CD4-positive, alpha-beta T cell treated with Interleukin-4 for 1 hour (primary cell): Measurements from ENCODE around the gene THOC6.

ENCODE experiments used
- DNase-seq, 2 donors: peaks; one replicate each; pipeline ENCODE4 v3.0.0-alpha.2; 2020 to 2022

The THOC6 gene

DNA sequence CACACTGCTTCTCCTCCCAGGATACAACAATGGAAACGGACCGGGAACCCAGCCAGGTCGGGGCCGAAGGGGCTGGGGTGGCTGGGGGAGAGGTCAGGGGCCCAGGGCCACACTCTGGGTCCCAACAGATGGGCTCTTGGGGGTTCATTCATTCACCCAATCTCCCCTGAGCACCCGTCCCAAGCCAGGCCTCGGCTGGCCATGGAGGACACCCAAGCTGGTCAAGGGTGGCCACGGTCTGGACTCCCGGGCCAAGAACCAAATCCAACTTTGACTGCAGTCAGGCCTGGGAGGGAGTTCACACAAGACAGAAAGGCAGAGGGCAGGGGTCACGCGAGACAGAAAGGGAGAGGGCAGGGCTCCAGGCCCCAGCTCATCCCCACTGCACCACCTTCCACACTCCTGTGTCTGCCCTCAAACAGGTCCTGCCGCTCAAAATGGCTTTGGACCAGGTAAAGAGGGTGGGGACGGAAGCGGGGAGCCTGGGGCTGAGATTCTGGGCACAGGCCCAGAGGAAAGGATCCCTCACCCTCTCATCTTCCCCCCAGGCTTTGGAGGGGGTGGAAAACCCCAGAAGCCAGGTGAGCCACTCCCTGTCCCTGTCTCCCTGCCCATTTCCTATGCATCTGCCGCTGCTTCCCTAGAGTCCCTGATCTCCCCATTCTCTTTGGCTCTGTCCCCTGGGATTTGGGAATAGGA is 31.3 kb upstream of the THOC6 start:
- DNase-seq: no peak

DNA sequence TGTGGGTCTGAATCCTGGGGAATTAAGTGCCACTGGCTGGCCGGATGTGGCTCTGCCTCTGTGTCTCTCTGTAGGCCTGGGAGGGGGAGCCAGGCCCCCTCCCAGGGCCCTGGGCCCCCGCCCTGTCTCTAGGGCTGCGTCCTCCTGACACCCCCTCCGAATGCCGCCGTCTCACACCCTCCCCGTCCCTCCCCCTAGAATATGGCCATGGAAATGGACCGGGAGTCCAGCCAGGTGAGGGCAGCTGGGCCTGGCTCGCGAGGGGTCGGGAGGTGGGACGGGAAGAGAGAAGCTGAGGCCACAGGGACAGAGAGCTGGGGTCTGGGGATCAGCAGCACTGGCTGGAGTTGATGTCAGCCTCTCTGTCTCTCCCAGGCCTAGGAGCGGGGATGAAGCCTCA is 27.5 kb upstream of the THOC6 start:
- DNase-seq: no peak

- no peak for DNase-seq
Measured at GRCh38 chr16:2999929-3000328, 23.9 kb upstream of the THOC6 start.

DNA sequence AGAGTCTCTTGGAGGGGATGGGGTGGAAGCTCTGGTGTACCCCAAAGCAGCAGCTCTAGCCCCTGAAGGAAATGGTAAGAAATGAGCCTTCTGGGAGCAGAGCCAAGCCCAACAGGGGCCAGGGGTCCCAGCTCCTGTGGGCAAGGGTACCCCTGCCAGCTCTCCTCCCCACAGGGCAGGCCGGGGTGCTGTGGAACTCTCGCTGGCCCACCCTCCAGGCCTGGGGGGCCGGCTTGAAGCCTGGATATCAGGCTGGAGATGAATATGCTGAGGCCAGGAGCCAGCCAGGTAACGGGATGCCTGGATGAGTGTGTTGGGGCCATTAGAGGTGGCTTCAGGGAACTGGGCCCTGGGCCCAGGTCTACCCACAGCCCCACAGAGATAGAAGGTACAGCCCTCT is 23.3 kb upstream of the THOC6 start:
- no peak for DNase-seq

GRCh38 chr16:3001316-3001715 is 22.5 kb upstream of the THOC6 start:
- DNase-seq: no peak

- peak; percentile 99 for DNase-seq
Measured at GRCh38 chr16:3003582-3004270, 20.1 kb upstream of the THOC6 start.

DNA sequence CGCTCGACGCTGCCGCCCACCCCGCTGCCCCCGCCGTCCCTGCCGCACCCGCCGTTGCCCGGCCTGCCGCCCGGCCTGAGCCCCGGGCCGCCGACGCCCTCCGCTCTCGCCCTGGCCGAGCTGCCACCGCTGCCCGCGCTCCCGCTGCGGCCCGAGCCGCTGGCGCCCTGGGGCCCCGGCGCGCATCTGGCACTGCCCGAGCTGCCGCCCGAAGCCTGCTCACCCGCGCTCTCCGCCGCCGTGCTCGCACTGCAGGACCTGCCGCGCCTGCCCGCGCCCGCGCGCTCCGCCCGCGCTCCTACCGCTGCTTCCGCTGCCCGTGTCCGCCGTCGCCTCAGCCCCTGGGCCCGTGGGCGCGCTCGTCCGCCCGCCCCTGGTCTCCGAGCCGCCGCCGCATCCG is 19.5 kb upstream of the THOC6 start:
- DNase-seq: no peak

GRCh38 chr16:3004781-3005284 is 19.0 kb upstream of the THOC6 start:
- no peak for DNase-seq

- no peak for DNase-seq
Measured at GRCh38 chr16:3007059-3007956, 16.5 kb upstream of the THOC6 start.

GRCh38 chr16:3007957-3008689 is 15.7 kb upstream of the THOC6 start:
- DNase-seq: peak; percentile 30 to 38

DNA sequence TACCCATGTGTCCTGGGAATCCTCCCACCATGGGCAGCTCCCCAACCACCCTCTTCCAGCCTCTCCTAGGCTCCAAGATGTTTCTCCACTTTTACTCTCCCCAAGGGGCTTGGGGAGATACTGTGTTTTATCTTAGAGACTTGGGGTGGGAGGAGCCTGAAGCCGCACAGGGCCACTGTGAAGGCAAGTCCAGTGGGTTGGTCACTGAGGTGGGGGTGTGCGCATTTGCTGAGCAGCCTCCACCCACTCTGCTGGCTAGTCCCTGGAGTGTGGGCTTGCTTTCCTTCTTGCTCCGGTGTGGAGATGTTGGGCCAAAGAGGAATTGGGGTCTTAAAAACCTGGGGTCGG is 15.2 kb upstream of the THOC6 start:
- no peak for DNase-seq

- no peak for DNase-seq
Measured at GRCh38 chr16:3009568-3010390, 14.1 kb upstream of the THOC6 start.

- no peak for DNase-seq
Measured at GRCh38 chr16:3010510-3010909, 13.3 kb upstream of the THOC6 start.

DNA sequence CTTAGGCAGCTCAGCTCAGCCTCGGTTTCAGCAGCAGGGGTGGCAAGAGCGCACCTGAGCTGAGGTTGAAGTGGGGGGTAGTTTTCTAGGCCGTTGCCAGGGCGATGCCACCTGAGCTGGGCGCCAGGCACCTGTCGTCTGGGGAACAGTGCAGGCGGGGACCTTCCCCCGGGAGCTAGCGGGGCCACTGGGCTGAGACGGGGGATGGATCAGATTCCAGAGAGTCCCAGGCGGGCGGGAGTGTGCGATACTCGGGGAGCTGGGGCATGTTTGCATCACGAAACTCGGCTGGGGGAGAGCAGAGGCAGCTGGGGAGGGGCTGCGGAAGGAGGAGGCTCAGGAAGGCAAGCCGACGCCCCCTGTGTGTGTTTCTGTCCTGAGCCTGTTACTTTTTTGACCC is 11.6 kb upstream of the THOC6 start:
- no peak for DNase-seq

DNA sequence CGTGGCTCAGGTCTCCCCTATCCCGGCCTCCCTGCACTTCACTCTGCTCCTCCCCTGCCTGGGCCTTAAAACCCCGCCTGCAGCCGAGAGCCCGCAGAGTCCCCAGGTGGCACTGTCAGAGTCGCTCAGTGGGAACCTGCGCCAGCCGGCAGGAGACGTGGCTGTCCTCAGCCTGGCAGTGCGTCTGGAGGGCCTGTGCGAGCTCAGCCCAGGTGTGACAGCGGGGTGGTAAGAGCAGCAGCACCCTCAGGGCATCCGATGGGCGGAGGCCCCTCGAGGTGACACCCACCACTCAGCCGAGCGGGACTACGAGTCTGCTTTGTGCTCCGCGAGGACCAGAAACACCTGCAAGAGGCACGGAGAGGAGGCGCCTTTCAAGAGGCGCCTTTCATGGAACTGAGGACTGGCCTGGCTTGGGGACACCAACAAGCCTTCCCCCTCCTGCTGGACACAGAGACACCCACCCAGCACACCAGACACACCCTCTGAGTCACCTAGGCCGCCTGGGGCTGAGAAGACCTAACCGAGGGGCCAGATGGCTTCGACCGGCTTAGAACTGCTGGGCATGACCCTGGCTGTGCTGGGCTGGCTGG is 10.9 kb upstream of the THOC6 start, which contains the start of gene CLDN9:
Gene CLDN9 (plus strand): TSS at position 96 of the 593 bp plus-strand sequence. CDS start 440 bp downstream, at position 536.
- DNase-seq: no peak

- DNase-seq: no peak
Measured at GRCh38 chr16:3013491-3013951, 10.3 kb upstream of the THOC6 start.

GRCh38 chr16:3013998-3014690 is 9.7 kb upstream of the THOC6 start:
- no peak for DNase-seq

GRCh38 chr16:3014971-3015370 is 8.9 kb upstream of the THOC6 start:
- DNase-seq: no peak

DNA sequence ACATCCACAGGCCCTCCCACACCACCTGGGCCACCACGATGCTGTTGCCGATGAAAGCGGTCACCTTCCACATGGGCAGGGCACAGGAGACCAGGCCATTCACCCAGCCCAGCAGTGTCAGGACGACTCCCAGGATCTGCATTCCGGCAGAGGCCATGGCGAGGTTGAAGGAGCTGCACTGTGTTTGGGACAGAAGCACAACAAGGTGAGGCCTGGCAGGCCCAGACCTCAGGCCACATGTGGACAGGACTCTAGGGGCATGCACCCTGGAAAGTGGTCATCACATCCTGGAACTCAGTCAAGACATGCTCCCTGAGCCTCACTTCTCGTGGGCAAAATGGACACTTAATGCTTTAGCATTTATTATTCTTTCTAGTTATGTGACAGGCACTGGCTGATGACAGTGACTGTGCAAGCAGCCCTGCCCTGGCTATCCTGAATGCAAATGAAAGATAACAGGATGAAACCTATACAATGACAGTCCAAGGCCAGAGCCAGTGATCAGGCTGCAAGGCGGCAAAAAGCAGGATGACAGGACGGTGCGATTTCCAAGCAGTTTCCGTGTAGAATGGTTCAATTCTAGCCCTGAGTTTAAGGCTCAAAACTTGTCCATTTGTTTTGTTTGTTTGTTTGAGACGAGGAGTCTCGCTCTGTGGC is 7.8 kb upstream of the THOC6 start:
- no peak for DNase-seq

DNA sequence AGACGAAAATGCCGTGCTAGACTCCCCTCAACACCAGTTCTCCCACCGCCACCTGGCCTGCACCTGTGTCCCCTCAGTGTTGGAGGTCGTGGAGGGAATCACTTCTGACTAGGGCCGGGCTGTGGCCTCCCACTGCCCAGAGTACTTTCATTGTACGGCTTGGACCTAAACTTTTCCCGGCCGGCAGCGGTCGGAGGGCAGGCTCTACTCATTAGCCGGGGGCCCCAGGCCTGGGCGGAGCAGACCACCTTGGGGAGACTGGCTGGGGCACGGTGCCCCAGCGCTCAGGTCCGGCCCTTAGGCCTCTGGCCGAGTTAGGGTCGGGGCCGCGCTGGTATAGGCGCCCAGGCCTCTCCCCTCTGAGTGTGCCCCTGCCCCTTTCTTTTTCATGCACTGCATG is 6.5 kb upstream of the THOC6 start:
- DNase-seq: no peak
